Spleen (tissue), 7 donors: ENCODE data around the gene ABLIM3.

Experiments
- POLR2AphosphoS5 ChIP-seq, 3 donors: sonication (generic); formaldehyde crosslinking; IDR thresholded peaks; one replicate each; pipeline ENCODE4 v1.5.1; 2017; ENCODE audit warnings: antibody characterized with exemption in 3 of 3
- TF ChIP-seq, protein P1 (sequence below), 11 experiments: fragments of 200-600 bp in 7 of 11; fragments of 450-650 bp in 4 of 11; sonication (generic) in 4 of 11; IDR thresholded peaks in 8 of 11; conservative IDR thresholded peaks in 3 of 11; 1 replicate in 7 of 11; 2 replicates in 4 of 11; pipeline versions ENCODE4 v1.4.0 to v1.8.0; 2016 to 2021; ENCODE audit warnings: antibody characterized with exemption in 11 of 11, inconsistent platforms in 4 of 11, mild to moderate bottlenecking in 1 of 11
- donor health status: DM: no; HTN: no; CAD: no; lungs with moderate emphysema.
- donor health status: DM: no; HTN: no; CAD: no.
- donor health status: DM: no; HTN: no; CAD: no.

DNA sequence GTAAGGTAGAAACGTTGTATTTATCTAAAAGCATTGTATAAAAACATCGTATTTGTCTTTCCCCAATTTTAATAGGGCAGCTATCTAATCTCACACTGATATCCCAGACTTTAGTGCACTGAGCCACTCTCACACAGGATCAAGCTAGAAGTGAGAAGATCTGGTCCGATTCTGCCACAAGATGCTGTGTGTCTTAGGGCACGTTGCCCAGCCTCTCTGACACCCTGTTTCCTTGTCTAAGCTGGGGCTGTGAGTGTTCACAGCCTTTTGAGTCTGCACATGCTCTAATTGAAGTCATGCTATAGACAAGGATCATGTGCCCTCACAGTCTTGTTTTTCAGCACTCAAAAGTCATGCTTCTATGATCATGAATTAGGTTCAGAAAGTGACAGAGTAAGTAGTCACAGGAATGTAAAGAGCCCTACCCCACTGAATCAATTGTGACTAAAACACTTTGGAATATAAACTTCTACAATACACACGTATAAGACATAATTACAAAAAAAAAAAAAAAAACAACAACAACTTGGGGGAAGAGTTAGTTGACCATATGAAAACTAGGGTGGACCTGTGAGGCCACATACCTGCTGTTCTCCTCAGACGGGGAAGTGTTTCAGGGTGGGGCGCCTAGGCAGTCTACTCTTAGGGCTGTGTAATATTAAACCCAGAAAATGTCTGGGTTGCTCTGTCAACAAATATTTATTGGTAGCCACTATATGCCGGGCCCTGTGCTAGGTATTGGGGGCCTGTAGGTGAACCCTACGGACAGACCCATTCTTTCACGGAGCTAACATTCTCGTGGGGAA is 893 bp upstream of the ABLIM3 start:
- TF ChIP-seq, protein P1, sequence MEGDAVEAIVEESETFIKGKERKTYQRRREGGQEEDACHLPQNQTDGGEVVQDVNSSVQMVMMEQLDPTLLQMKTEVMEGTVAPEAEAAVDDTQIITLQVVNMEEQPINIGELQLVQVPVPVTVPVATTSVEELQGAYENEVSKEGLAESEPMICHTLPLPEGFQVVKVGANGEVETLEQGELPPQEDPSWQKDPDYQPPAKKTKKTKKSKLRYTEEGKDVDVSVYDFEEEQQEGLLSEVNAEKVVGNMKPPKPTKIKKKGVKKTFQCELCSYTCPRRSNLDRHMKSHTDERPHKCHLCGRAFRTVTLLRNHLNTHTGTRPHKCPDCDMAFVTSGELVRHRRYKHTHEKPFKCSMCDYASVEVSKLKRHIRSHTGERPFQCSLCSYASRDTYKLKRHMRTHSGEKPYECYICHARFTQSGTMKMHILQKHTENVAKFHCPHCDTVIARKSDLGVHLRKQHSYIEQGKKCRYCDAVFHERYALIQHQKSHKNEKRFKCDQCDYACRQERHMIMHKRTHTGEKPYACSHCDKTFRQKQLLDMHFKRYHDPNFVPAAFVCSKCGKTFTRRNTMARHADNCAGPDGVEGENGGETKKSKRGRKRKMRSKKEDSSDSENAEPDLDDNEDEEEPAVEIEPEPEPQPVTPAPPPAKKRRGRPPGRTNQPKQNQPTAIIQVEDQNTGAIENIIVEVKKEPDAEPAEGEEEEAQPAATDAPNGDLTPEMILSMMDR (IDR thresholded peaks at IDR 0.05 in 8 of 11, conservative IDR thresholded peaks at IDR 0.05 in 3 of 11): no peak
- no peak for TF ChIP-seq POLR2AphosphoS5 (IDR thresholded peaks at IDR 0.05)
